HEK293 (cell line): ENCODE results near the gene PFN1.

Experiments
- HOXD13 ChIP-seq: sonication (generic); formaldehyde crosslinking; IDR thresholded peaks from 2 replicates; pipeline ENCODE4 v1.8.0; 2022; ENCODE audit warnings: missing genetic modification reagents, borderline replicate concordance
- IKZF3 ChIP-seq: fragments of 450-650 bp; IDR thresholded peaks from 2 replicates; pipeline ENCODE4 v1.5.0; 2018; ENCODE audit warnings: missing biosample characterization, mild to moderate bottlenecking, missing genetic modification characterization, moderate library complexity
- KLF10 ChIP-seq: fragments of 450-650 bp; IDR thresholded peaks from 2 replicates; pipeline ENCODE4 v1.5.1; 2018; ENCODE audit warnings: missing biosample characterization, mild to moderate bottlenecking, missing genetic modification characterization
- PATZ1 ChIP-seq: fragments of 450-650 bp; formaldehyde crosslinking; IDR thresholded peaks from 2 replicates; pipeline ENCODE4 v1.5.1; 2016; ENCODE audit warnings: missing biosample characterization, missing genetic modification characterization
- PRDM1 ChIP-seq: fragments of 450-650 bp; formaldehyde crosslinking; IDR thresholded peaks from 2 replicates; pipeline ENCODE4; 2016; ENCODE audit warnings: missing biosample characterization, missing genetic modification characterization
- REST ChIP-seq: fragments of 450-650 bp; formaldehyde crosslinking; IDR thresholded peaks from 2 replicates; pipeline ENCODE4 v1.5.1; 2016; ENCODE audit warnings: missing biosample characterization, missing genetic modification characterization
- TCF7L2 ChIP-seq: IDR thresholded peaks from 2 replicates; pipeline ENCODE4 v1.6.1; 2011; ENCODE audit warnings: low read depth, mild to moderate bottlenecking, inconsistent platforms, low read length, moderate library complexity, borderline replicate concordance
- TSHZ1 ChIP-seq: fragments of 450-650 bp; formaldehyde crosslinking; IDR thresholded peaks from 2 replicates; pipeline ENCODE4 v1.5.1; 2016; ENCODE audit warnings: missing biosample characterization, missing genetic modification characterization, borderline replicate concordance
- ZBTB10 ChIP-seq: fragments of 450-650 bp; formaldehyde crosslinking; IDR thresholded peaks from 2 replicates; pipeline ENCODE4 v1.5.1; 2016; ENCODE audit warnings: missing biosample characterization, missing genetic modification characterization
- ZBTB11 ChIP-seq: fragments of 450-650 bp; formaldehyde crosslinking; conservative IDR thresholded peaks from 2 replicates; pipeline ENCODE4 v1.5.1; 2016; ENCODE audit warnings: low read depth, missing biosample characterization, missing genetic modification characterization
- ZBTB26 ChIP-seq: fragments of 450-650 bp; formaldehyde crosslinking; optimal IDR thresholded peaks from 2 replicates; pipeline ENCODE3; 2016; ENCODE audit warnings: missing biosample characterization, mild to moderate bottlenecking, missing genetic modification characterization
- ZFHX2 ChIP-seq: fragments of 450-650 bp; formaldehyde crosslinking; conservative IDR thresholded peaks from 2 replicates; pipeline ENCODE4 v1.5.1; 2016; ENCODE audit warnings: missing biosample characterization, missing genetic modification characterization
- ZFP37 ChIP-seq: fragments of 450-650 bp; formaldehyde crosslinking; IDR thresholded peaks from 2 replicates; pipeline ENCODE4 v1.5.1; 2016; ENCODE audit warnings: missing biosample characterization, missing genetic modification characterization
- ZIC2 ChIP-seq: fragments of 450-650 bp; formaldehyde crosslinking; IDR thresholded peaks from 2 replicates; pipeline ENCODE4 v1.5.1; 2016; ENCODE audit warnings: missing biosample characterization, missing genetic modification characterization
- ZNF140 ChIP-seq: fragments of 450-650 bp; formaldehyde crosslinking; IDR thresholded peaks from 2 replicates; pipeline ENCODE4 v1.5.1; 2016; ENCODE audit warnings: missing biosample characterization, missing genetic modification characterization
- ZNF155 ChIP-seq: fragments of 450-650 bp; formaldehyde crosslinking; IDR thresholded peaks from 2 replicates; pipeline ENCODE4 v1.5.1; 2016; ENCODE audit warnings: missing biosample characterization, missing genetic modification characterization
- ZNF24 ChIP-seq: fragments of 450-650 bp; formaldehyde crosslinking; IDR thresholded peaks from 2 replicates; pipeline ENCODE4 v1.5.1; 2016; ENCODE audit warnings: missing biosample characterization, missing genetic modification characterization
- ZNF335 ChIP-seq: fragments of 450-650 bp; formaldehyde crosslinking; conservative IDR thresholded peaks from 2 replicates; pipeline ENCODE4 v1.5.1; 2016; ENCODE audit warnings: missing biosample characterization, missing genetic modification characterization
- ZNF341 ChIP-seq: fragments of 450-650 bp; formaldehyde crosslinking; IDR thresholded peaks from 2 replicates; pipeline ENCODE4; 2016; ENCODE audit warnings: low read depth, missing biosample characterization, missing genetic modification characterization
- ZNF677 ChIP-seq: fragments of 450-650 bp; IDR thresholded peaks from 2 replicates; pipeline ENCODE4 v1.5.0; 2018; ENCODE audit warnings: missing biosample characterization, mild to moderate bottlenecking, missing genetic modification characterization, moderate library complexity
- ZNF76 ChIP-seq: fragments of 450-650 bp; formaldehyde crosslinking; IDR thresholded peaks from 2 replicates; pipeline ENCODE4; 2016; ENCODE audit warnings: low read depth, missing biosample characterization, missing genetic modification characterization, borderline replicate concordance
- ZNF837 ChIP-seq: fragments of 450-650 bp; formaldehyde crosslinking; IDR thresholded peaks from 2 replicates; pipeline ENCODE4 v1.5.1; 2016; ENCODE audit warnings: missing biosample characterization, missing genetic modification characterization
- ZXDB ChIP-seq: fragments of 450-650 bp; formaldehyde crosslinking; IDR thresholded peaks from 2 replicates; pipeline ENCODE4 v1.5.1; 2016; ENCODE audit warnings: missing biosample characterization, missing genetic modification characterization

The PFN1 gene

GRCh38 chr17:4940555-4941318, 7.6 kb downstream of the PFN1 start (continued):
- TF ChIP-seq TSHZ1 (tag by site-specific recombination) (no peak), KLF10 (no peak), PRDM1 (peak; percentile 23; the same call in 1 of the 2 replicates), ZNF677 (tag by site-specific recombination) (no peak), ZNF76 (tag by site-specific recombination) (no peak), ZBTB10 (tag by site-specific recombination) (no peak), IKZF3 (tag by site-specific recombination) (peak; percentile 95; the same call in 1 of the 2 replicates), ZNF155 (no peak), ZBTB11 (tag by site-specific recombination) (peak; percentile 96), ZNF837 (tag by site-specific recombination) (no peak), ZIC2 (tag by site-specific recombination) (peak; percentile 65), ZNF341 (no peak), REST (no peak), ZFHX2 (tag by site-specific recombination) (no peak), PATZ1 (peak; percentile 75), ZNF335 (tag by site-specific recombination) (peak; percentile 71), ZNF140 (tag by site-specific recombination) (no peak), TCF7L2 (no peak), ZBTB26 (no peak), ZFP37 (tag by site-specific recombination) (no peak), ZXDB (tag by site-specific recombination) (no peak), HOXD13 (no peak), ZNF24 (tag by site-specific recombination) (no peak)
